ENCODE measurements around the gene MMP14. TPM values are rescaled to one million over a fixed set of nuclear protein-coding genes. Genes with fewer than 3 reads are reported as not detected.

MMP14 gene
- total and polyA plus RNA-seq, 9 of the 15 experiments (the other 6 are each of a cell fraction or from before 2014, with no cell fraction given), result 0.36 to 5.8 (median 1.3) TPM; not detected in 2

GRCh38 chr14:22843123-22843925 is 6.9 kb downstream of the MMP14 start:
- H3K27me3 ChIP-seq (ENCODE audit: control insufficient read depth in 2 of 2, insufficient read depth in 2 of 2, low read length in 2 of 2), result no peaks in the 10 kb centered on the region

More at GRCh38 chr14:22843123-22843925, 6.9 kb downstream of the MMP14 start:
- Histone ChIP-seq H3K4me3 (no peak overlapping the region), H2AFZ (ENCODE audit: low read depth, low read length) (no peak overlapping the region), H3K9ac (ENCODE audit: insufficient read depth in 1 of 2, low read depth in 2 of 2, low read length in 2 of 2) (peak overlapping the region in 1 of 2 experiments; percentile 63; a peak in 2 of 4 replicates), H3K27ac (ENCODE audit: extremely low read depth, low read depth, low read length) (no peak overlapping the region), H3K9me1 (ENCODE audit: control insufficient read depth, insufficient read depth, low read length) (no peaks in the 10 kb centered on the region), H3K79me2 (ENCODE audit: control insufficient read depth, insufficient read depth, low read length) (no peaks in the 10 kb centered on the region), H3K9me3 (replicated peaks; ENCODE audit: control insufficient read depth, insufficient read depth, low read depth, low read length) (no peaks in the 10 kb centered on the region), H3K36me3 (ENCODE audit: control insufficient read depth, insufficient read depth, low read length) (no peaks in the 10 kb centered on the region), H3K4me1 (replicated peaks in 1 of 2; ENCODE audit: control insufficient read depth in 2 of 2, insufficient read depth in 2 of 2, low read length in 2 of 2) (peaks cover 5 to 17% of the 10 kb centered on the region in 2 experiments; a peak in 2 of 5 replicates), H3K4me2 (ENCODE audit: insufficient read depth, low read length) (no peak overlapping the region), H4K20me1 (replicated peaks; ENCODE audit: control insufficient read depth, insufficient read depth, low read length) (no peaks in the 10 kb centered on the region)
- TF ChIP-seq SRSF1 (IDR thresholded peaks at IDR 0.05; ENCODE audit: low read depth, low read length) (no peak), PCBP1 (IDR thresholded peaks at IDR 0.05; ENCODE audit: low read depth, low read length, poor library complexity, severe bottlenecking) (no peak), NEUROD1 (IDR thresholded peaks at IDR 0.05; ENCODE audit: borderline replicate concordance, low read depth, low read length, partially characterized antibody) (no peak), ERF (CRISPR knock-in tag; IDR thresholded peaks at IDR 0.05) (no peak), NFE2L1 (tag; IDR thresholded peaks at IDR 0.05; ENCODE audit: borderline replicate concordance, low read depth) (no peak), ZNF695 (CRISPR knock-in tag; IDR thresholded peaks at IDR 0.05) (no peak), ZNF445 (CRISPR knock-in tag; IDR thresholded peaks at IDR 0.05; ENCODE audit: low read depth) (no peak), HIVEP1 (CRISPR knock-in tag; IDR thresholded peaks at IDR 0.05) (no peak), ZSCAN32 (CRISPR knock-in tag; IDR thresholded peaks at IDR 0.05) (no peak), NR2F6 (CRISPR knock-in tag; IDR thresholded peaks at IDR 0.05) (no peak), NFYB (IDR thresholded peaks at IDR 0.05; ENCODE audit: extremely low read depth, insufficient read length) (no peak)
- TF ChIP-seq, protein P1, sequence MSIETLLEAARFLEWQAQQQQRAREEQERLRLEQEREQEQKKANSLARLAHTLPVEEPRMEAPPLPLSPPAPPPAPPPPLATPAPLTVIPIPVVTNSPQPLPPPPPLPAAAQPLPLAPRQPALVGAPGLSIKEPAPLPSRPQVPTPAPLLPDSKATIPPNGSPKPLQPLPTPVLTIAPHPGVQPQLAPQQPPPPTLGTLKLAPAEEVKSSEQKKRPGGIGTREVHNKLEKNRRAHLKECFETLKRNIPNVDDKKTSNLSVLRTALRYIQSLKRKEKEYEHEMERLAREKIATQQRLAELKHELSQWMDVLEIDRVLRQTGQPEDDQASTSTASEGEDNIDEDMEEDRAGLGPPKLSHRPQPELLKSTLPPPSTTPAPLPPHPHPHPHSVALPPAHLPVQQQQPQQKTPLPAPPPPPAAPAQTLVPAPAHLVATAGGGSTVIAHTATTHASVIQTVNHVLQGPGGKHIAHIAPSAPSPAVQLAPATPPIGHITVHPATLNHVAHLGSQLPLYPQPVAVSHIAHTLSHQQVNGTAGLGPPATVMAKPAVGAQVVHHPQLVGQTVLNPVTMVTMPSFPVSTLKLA (conservative IDR thresholded peaks at IDR 0.05), result no peak
- TF ChIP-seq, protein P2, sequence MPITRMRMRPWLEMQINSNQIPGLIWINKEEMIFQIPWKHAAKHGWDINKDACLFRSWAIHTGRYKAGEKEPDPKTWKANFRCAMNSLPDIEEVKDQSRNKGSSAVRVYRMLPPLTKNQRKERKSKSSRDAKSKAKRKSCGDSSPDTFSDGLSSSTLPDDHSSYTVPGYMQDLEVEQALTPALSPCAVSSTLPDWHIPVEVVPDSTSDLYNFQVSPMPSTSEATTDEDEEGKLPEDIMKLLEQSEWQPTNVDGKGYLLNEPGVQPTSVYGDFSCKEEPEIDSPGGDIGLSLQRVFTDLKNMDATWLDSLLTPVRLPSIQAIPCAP (CRISPR knock-in tag; IDR thresholded peaks at IDR 0.05; ENCODE audit: borderline replicate concordance), result no peak
- WGBS (ENCODE audit: insufficient coverage, low coverage, missing lambda C conversion rate), result 57% methylated on average over 21 of the region's 21 CpGs
- intact Hi-C loops (cut with micrococcal nuclease), result no loop called here
- DNase-seq (ENCODE audit: extremely low read depth in 1 of 4, low spot score in 3 of 4), result no peak
- ATAC-seq, result no peak
- BruUV-seq (replicated peaks), result no TSS peak
- FAIRE-seq, result no peak
- CTCF ChIA-PET (ENCODE audit: low intra/inter-chr PET ratio), result no interaction called here
- in situ Hi-C loops (cut with MboI), result loop anchor here (10.0 kb wide), 2 partner anchors 189 to 279 kb away; no protein-coding TSS in a partner anchor
- POLR2A ChIA-PET, result interaction anchor here (0.6 to 1.5 kb wide), 5 partner anchors 10 to 62 kb away, joined by 3 to 8 read pairs (median 3); partner anchors contain the start of gene MRPL52

Measured in K562 (cell line).